ENCODE data around the gene BPGM.

Gene BPGM

GRCh38 chr7:134646425-134647305 is at the start of gene BPGM:
TSS of gene BPGM (plus strand) at chr7:134646853. CDS start at chr7:134661508, 14,655 bp downstream.
- peak; percentile 100 for DNase-seq (ENCODE audit: low read depth)
- peak within 1 kb of the TSS; percentile 96 for H3K4me3 ChIP-seq (ENCODE audit: low read length)
- TF ChIP-seq, protein P1, sequence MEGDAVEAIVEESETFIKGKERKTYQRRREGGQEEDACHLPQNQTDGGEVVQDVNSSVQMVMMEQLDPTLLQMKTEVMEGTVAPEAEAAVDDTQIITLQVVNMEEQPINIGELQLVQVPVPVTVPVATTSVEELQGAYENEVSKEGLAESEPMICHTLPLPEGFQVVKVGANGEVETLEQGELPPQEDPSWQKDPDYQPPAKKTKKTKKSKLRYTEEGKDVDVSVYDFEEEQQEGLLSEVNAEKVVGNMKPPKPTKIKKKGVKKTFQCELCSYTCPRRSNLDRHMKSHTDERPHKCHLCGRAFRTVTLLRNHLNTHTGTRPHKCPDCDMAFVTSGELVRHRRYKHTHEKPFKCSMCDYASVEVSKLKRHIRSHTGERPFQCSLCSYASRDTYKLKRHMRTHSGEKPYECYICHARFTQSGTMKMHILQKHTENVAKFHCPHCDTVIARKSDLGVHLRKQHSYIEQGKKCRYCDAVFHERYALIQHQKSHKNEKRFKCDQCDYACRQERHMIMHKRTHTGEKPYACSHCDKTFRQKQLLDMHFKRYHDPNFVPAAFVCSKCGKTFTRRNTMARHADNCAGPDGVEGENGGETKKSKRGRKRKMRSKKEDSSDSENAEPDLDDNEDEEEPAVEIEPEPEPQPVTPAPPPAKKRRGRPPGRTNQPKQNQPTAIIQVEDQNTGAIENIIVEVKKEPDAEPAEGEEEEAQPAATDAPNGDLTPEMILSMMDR (conservative IDR thresholded peaks at IDR 0.05; ENCODE audit: low read depth, low read length): peak; percentile 30

DNA sequence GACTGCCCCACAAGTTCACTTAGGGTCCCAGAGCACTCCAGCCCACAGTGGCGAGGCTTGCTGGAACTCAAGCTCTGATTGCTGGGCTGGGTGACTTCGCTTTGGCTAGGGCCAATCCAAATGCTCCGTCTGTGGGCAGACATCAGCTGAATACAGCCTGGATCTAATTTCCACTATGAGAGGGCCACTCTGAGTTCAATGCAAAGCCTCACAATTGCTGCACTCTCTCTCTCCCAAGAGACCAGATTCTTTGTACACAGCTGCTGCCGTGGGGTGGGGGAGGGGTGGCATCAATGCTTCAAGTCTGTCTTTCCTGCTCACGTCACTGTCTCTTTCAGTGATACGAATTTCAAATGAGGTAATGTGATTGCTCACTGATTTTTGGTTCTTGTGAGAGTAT is 47.3 kb upstream of the BPGM start:
- H3K4me3 ChIP-seq (ENCODE audit: low read length): no peak overlapping the region
- TF ChIP-seq, protein P1 (conservative IDR thresholded peaks at IDR 0.05; ENCODE audit: low read depth, low read length): no peak
- DNase-seq (ENCODE audit: low read depth): no peak

GRCh38 chr7:134601459-134601858 is 45.2 kb upstream of the BPGM start:
- TF ChIP-seq, protein P1 (conservative IDR thresholded peaks at IDR 0.05; ENCODE audit: low read depth, low read length): no peak

GRCh38 chr7:134602881-134603451 is 43.7 kb upstream of the BPGM start:
- DNase-seq (ENCODE audit: low read depth): no peak
- no peak overlapping the region for H3K4me3 ChIP-seq (ENCODE audit: low read length)
- TF ChIP-seq, protein P1 (conservative IDR thresholded peaks at IDR 0.05; ENCODE audit: low read depth, low read length): no peak

More at GRCh38 chr7:134601459-134601858, 45.2 kb upstream of the BPGM start:
- DNase-seq (ENCODE audit: low read depth): no peak
- no peak overlapping the region for H3K4me3 ChIP-seq (ENCODE audit: low read length)

GRCh38 chr7:134605978-134606923 is 40.4 kb upstream of the BPGM start:
- no peak for DNase-seq (ENCODE audit: low read depth)

GRCh38 chr7:134611611-134612151 is 35.0 kb upstream of the BPGM start:
- no peak overlapping the region for H3K4me3 ChIP-seq (ENCODE audit: low read length)
- TF ChIP-seq, protein P1 (conservative IDR thresholded peaks at IDR 0.05; ENCODE audit: low read depth, low read length): no peak
- no peak for DNase-seq (ENCODE audit: low read depth)

More at GRCh38 chr7:134605978-134606923, 40.4 kb upstream of the BPGM start:
- no peak overlapping the region for H3K4me3 ChIP-seq (ENCODE audit: low read length)
- TF ChIP-seq, protein P1 (conservative IDR thresholded peaks at IDR 0.05; ENCODE audit: low read depth, low read length): peak; percentile 91

Data from retinal pigment epithelial cell (primary cell).